Breast epithelium (tissue), 4 donors: ENCODE data around the gene ARPC3. TPM values are rescaled to one million over a fixed set of nuclear protein-coding genes. Genes with fewer than 3 reads are reported as not detected.

ENCODE experiments used
- DNase-seq, 2 donors: peaks; one replicate each; pipeline ENCODE4 v3.0.0-alpha.2; 2019; ENCODE audit warnings: low spot score in 2 of 2
- H3K27ac ChIP-seq, 2 donors: fragments of 200-600 bp; sonication (generic) in 1 of 2; one replicate each; pipeline ENCODE4 v1.5.1; 2016 to 2019; ENCODE audit warnings: mild to moderate bottlenecking in 1 of 2
- H3K27me3 ChIP-seq, 2 donors: fragments of 200-600 bp; sonication (generic) in 1 of 2; one replicate each; pipeline versions ENCODE4 v1.5.1 to v1.6.0; 2017 to 2019; ENCODE audit warnings: control low read depth in 1 of 2, mild to moderate bottlenecking in 1 of 2
- H3K36me3 ChIP-seq: fragments of 200-600 bp; one replicate; pipeline ENCODE4 v1.5.1; 2019
- H3K4me1 ChIP-seq, 2 donors: fragments of 200-600 bp; sonication (generic); one replicate each; pipeline ENCODE4 v1.5.1; 2016 to 2019; ENCODE audit warnings: control low read depth in 1 of 2
- H3K4me3 ChIP-seq, 3 donors: fragments of 200-600 bp; sonication (generic); 1 replicate in 2 of 3; 2 replicates in 1 of 3; pipeline ENCODE4 v1.5.1; 2016 to 2019; ENCODE audit warnings: mild to moderate bottlenecking in 3 of 3, moderate library complexity in 2 of 3
- H3K9me3 ChIP-seq, 2 donors: fragments of 200-600 bp; sonication (generic) in 1 of 2; one replicate each; pipeline ENCODE4 v1.5.1; 2016 to 2019; ENCODE audit warnings: control low read depth in 1 of 2
- POLR2A ChIP-seq: fragments of 450-650 bp; IDR thresholded peaks from one replicate; pipeline ENCODE4 v1.6.1; 2016; ENCODE audit warnings: antibody characterized with exemption, mild to moderate bottlenecking, moderate library complexity
- POLR2AphosphoS5 ChIP-seq, 3 donors: sonication (generic); formaldehyde crosslinking; IDR thresholded peaks; one replicate each; pipeline ENCODE4 v1.6.1; 2017; ENCODE audit warnings: antibody characterized with exemption in 3 of 3
- intact Hi-C: fragments of 100-400 bp; cut with DNase I; formaldehyde crosslinking; loops from one replicate; pipeline ENCODE4 v1.15.1; 2023; ENCODE audit warnings: low total_unique reads
- total RNA-seq, 3 donors: library from RNA; depleted of rRNA; stranded (reverse); fragments of >200 nt; gene quantifications; one replicate each; pipeline ENCODE4 v1.1.0, GENCODE V29; 2016
- TF ChIP-seq, protein P1 (sequence below), 3 donors: fragments of 450-650 bp; IDR thresholded peaks; one replicate each; pipeline ENCODE4 v1.5.1; 2016 to 2017; ENCODE audit warnings: antibody characterized with exemption in 3 of 3, mild to moderate bottlenecking in 3 of 3, moderate library complexity in 3 of 3

ARPC3 gene
- total RNA-seq, 3 donors from 2014 or later = 286 to 426 (median 351) TPM

DNA sequence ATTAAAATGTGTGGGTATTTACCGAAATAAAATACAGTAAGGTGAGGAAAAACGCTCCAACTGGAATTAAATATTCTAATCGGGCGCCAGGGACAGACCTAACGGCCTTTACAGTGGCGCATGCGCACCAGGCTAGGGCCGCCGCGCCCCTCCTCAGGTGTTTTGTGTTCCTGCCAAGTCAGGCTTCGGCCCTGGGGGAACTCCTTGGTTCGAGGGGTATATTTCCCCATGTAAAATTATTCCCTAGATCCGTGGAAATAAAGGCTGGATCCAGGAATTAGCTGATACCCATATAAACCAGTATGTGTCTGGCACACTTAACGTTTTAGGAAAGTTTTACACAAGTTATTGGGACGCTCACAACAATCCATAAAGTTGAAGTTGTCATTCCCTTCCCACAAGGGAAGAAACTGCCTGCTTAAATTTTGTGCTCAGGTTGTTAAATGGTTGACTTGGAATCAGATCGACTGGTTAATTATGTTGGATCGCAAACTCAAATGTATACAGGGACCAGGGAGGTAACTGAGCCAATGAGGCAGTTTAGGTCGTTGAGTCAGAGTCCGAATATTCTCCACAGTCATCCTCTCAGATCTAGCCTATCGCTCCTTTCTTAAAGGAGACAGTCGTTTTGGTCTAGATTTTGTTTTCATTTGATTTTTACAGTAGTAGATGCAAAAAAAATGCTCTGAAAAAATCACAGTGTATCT, 46.0 kb downstream of the ARPC3 start:
- no peaks in the 10 kb centered on the region for H3K36me3 ChIP-seq
- TF ChIP-seq POLR2A = no peak
- TF ChIP-seq, protein P1, sequence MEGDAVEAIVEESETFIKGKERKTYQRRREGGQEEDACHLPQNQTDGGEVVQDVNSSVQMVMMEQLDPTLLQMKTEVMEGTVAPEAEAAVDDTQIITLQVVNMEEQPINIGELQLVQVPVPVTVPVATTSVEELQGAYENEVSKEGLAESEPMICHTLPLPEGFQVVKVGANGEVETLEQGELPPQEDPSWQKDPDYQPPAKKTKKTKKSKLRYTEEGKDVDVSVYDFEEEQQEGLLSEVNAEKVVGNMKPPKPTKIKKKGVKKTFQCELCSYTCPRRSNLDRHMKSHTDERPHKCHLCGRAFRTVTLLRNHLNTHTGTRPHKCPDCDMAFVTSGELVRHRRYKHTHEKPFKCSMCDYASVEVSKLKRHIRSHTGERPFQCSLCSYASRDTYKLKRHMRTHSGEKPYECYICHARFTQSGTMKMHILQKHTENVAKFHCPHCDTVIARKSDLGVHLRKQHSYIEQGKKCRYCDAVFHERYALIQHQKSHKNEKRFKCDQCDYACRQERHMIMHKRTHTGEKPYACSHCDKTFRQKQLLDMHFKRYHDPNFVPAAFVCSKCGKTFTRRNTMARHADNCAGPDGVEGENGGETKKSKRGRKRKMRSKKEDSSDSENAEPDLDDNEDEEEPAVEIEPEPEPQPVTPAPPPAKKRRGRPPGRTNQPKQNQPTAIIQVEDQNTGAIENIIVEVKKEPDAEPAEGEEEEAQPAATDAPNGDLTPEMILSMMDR (IDR thresholded peaks at IDR 0.05) = peak in 1 of 3 donors; percentile 19
- TF ChIP-seq POLR2AphosphoS5 (IDR thresholded peaks at IDR 0.05) = no peak
- H3K27me3 ChIP-seq = no peaks in the 10 kb centered on the region
- intact Hi-C loops = no loop called here
- H3K27ac ChIP-seq = peak overlapping the region; percentile 92 to 94
- H3K4me1 ChIP-seq = no peaks in the 10 kb centered on the region
- H3K9me3 ChIP-seq = no peaks in the 10 kb centered on the region
- peak; percentile 33 to 64 for DNase-seq
- peak overlapping the region; percentile 83 to 95 (median 95) for H3K4me3 ChIP-seq

DNA sequence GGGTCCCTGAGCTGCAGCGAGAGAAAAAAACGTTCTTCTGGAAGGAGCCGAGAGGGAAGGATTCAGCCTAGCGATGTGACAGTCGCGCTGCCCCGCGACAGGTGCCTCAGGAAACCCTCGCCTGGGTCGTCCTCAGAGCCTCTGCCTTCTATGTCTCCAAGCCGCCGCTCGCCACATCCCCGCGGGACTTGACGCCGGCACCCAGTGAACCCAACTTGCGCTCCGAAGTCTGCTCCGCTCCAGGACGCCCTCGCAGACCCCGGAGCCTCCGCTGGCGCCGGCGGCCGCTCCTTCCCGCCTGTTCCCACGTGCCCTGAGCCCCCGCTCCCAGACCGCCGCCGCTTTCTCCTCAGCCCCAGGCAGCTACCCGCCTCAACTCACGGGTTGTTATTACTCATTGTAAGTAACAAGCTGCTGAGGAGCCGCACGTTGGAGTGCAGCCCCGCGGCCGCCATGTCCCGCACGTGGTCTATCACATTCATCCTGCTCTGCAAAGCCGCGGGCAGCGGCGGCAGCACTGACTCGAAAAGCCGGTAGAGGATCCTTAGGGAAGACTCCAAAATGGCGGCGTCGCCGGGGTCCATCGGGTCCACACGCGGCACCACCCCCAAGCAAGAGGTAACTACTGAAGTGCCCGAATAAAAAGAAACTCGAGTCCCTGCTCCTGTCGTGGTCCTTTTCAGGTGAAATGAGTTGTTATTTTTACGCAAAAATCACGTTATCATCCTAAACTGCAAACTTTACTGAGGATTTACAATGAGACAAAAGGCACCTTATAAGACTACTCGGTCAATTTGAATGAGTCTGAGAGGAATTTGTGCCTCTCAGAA, 46.8 kb downstream of the ARPC3 start, which contains the start of gene ANAPC7:
TSS of gene ANAPC7 (minus strand) at position 563 of the 830 bp plus-strand sequence. CDS start at position 482, 81 bp downstream.
- TF ChIP-seq POLR2A (no peak), POLR2AphosphoS5 (IDR thresholded peaks at IDR 0.05) (peak; percentile 41 to 61 (median 58))
- TF ChIP-seq, protein P1 (IDR thresholded peaks at IDR 0.05) = peak in 1 of 3 donors; percentile 31

More for the DNA sequence above, 46.8 kb downstream of the ARPC3 start, which contains the start of gene ANAPC7:
- Histone ChIP-seq H3K4me3 (peak within 1 kb of the TSS; percentile 83 to 95 (median 95)), H3K36me3 (no peaks in the 10 kb centered on the region), H3K27ac (peak within 1 kb of the TSS; percentile 92 to 94), H3K4me1 (no peaks in the 10 kb centered on the region), H3K9me3 (no peaks in the 10 kb centered on the region), H3K27me3 (no peaks in the 10 kb centered on the region)
- peak; percentile 86 to 90 for DNase-seq
- intact Hi-C loops = no loop called here

Other genes with a start within 250 kb of the ARPC3 start
- gene ATP2A2, start 169.1 kb downstream of the ARPC3 start, total RNA-seq = 100 to 1,000 TPM in 2 of 3 donors, 10 to 100 TPM in 1; 95.1 to 109 (median 102) TPM
- 10 to 100 TPM; 29.4 to 56.2 (median 43.3) TPM for gene ANAPC7, start 46.6 kb downstream of the ARPC3 start, total RNA-seq
- gene GPN3, start 17.9 kb upstream of the ARPC3 start, total RNA-seq = 10 to 100 TPM; 19.8 to 31.0 (median 21.0) TPM
- 10 to 100 TPM in 1 of 3 donors, 1 to 10 TPM in 2; 6.1 to 10.5 (median 8.5) TPM for gene FAM216A, start 18.5 kb upstream of the ARPC3 start, total RNA-seq
- gene VPS29, start 51.8 kb upstream of the ARPC3 start, total RNA-seq = 100 to 1,000 TPM in 1 of 3 donors, 10 to 100 TPM in 2; 82.9 to 135 (median 96.7) TPM
- 1 to 10 TPM in 1 of 3 donors, under 1 TPM in 2; 0.48 to 2.8 (median 0.66) TPM for gene RAD9B, start 52.0 kb upstream of the ARPC3 start, total RNA-seq
- gene PPTC7, start 133.0 kb upstream of the ARPC3 start, total RNA-seq = 10 to 100 TPM; 21.6 to 31.9 (median 26.7) TPM
- gene TCTN1, start 163.8 kb upstream of the ARPC3 start, total RNA-seq = 10 to 100 TPM; 43.0 to 76.0 (median 56.3) TPM
- 10 to 100 TPM in 1 of 3 donors, 1 to 10 TPM in 2; 2.6 to 16.6 (median 7.6) TPM for gene HVCN1, start 238.8 kb upstream of the ARPC3 start, total RNA-seq